HepG2 (cell line): ENCODE results near the gene DDX46. TPM values are rescaled to one million over a fixed set of nuclear protein-coding genes. Genes with fewer than 3 reads are reported as not detected.

ENCODE experiments used
- BRCA1 ChIP-seq: sonication (generic); formaldehyde crosslinking; IDR thresholded peaks from 2 replicates; pipeline ENCODE4 v1.4.0; 2020; ENCODE audit warnings: missing genetic modification reagents
- CEBPG ChIP-seq: IDR thresholded peaks from 2 replicates; pipeline ENCODE4 v1.6.1; 2016
- JUN ChIP-seq: sonication (generic); formaldehyde crosslinking; IDR thresholded peaks from 2 replicates; pipeline ENCODE4 v1.4.0; 2020; ENCODE audit warnings: mild to moderate bottlenecking, missing genetic modification reagents
- MZF1 ChIP-seq: sonication (generic); formaldehyde crosslinking; IDR thresholded peaks from 2 replicates; pipeline ENCODE4 v1.8.1; 2023; ENCODE audit warnings: mild to moderate bottlenecking, missing genetic modification reagents, borderline replicate concordance
- NR2C2 ChIP-seq: sonication (generic); formaldehyde crosslinking; IDR thresholded peaks from 2 replicates; pipeline ENCODE4 v1.4.0; 2020; ENCODE audit warnings: missing genetic modification reagents, mild to moderate bottlenecking, moderate library complexity, borderline replicate concordance
- POGZ ChIP-seq: sonication (generic); formaldehyde crosslinking; IDR thresholded peaks from 2 replicates; pipeline ENCODE4 v1.4.0; 2020; ENCODE audit warnings: mild to moderate bottlenecking, missing genetic modification reagents
- ZFP36 ChIP-seq: fragments of 150-350 bp; IDR thresholded peaks from 2 replicates; pipeline ENCODE4 v1.6.1; 2018; ENCODE audit warnings: borderline replicate concordance, low read length, low read depth; ENCODE audit not compliant: partially characterized antibody
- ZNF326 ChIP-seq: sonication (generic); formaldehyde crosslinking; IDR thresholded peaks from 2 replicates; pipeline ENCODE4 v1.4.0; 2020; ENCODE audit warnings: missing genetic modification reagents, borderline replicate concordance
- ZNF383 ChIP-seq: sonication (generic); formaldehyde crosslinking; IDR thresholded peaks from 2 replicates; pipeline ENCODE4 v1.4.0; 2020; ENCODE audit warnings: missing genetic modification reagents, mild to moderate bottlenecking, borderline replicate concordance
- ZNF550 ChIP-seq: sonication (generic); formaldehyde crosslinking; IDR thresholded peaks from 2 replicates; pipeline ENCODE4 v1.4.0; 2020; ENCODE audit warnings: mild to moderate bottlenecking, missing genetic modification reagents, borderline replicate concordance
- ZNF607 ChIP-seq: sonication (generic); formaldehyde crosslinking; IDR thresholded peaks from 2 replicates; pipeline ENCODE4 v1.5.1; 2020; ENCODE audit warnings: missing genetic modification reagents, mild to moderate bottlenecking, borderline replicate concordance
- ZNF83 ChIP-seq: sonication (generic); formaldehyde crosslinking; IDR thresholded peaks from 2 replicates; pipeline ENCODE4 v1.4.0; 2020; ENCODE audit warnings: missing genetic modification reagents, mild to moderate bottlenecking, borderline replicate concordance
- polyA plus RNA-seq, 8 experiments: library from polyadenylated mRNA; depleted of rRNA in 3 of 8; stranded (reverse) in 7 of 8; unstranded in 1 of 8; fragments of >200 nt; fragmentation: Illumina TruSeq in 4 of 8; extraction: Trizol in 4 of 8; gene quantifications; 2 replicates each; pipeline versions ENCODE4 v1.2.1 to v1.2.3, GENCODE V29; 2011 to 2016; ENCODE audit warnings: low read depth in 4 of 8, missing spikeins in 1 of 8, mixed read lengths in 1 of 8; ENCODE audit not compliant: insufficient read depth in 1 of 8
- total RNA-seq, 5 experiments: library from RNA; depleted of rRNA; stranded (reverse); fragments of >200 nt; fragmentation: Illumina TruSeq; extraction: Trizol; gene quantifications; 2 replicates each; pipeline ENCODE4 v1.2.3, GENCODE V29; 2016; ENCODE audit warnings: low read depth in 1 of 5
- TF ChIP-seq, protein P1 (sequence below), 2 experiments: sonication (generic) in 1 of 2; formaldehyde crosslinking in 1 of 2; IDR thresholded peaks; 2 replicates each; pipeline versions ENCODE4 v1.4.0 to v1.6.1; 2016 to 2020; ENCODE audit warnings: borderline replicate concordance in 1 of 2, low read depth in 1 of 2, mild to moderate bottlenecking in 1 of 2, missing genetic modification reagents in 1 of 2
- TF ChIP-seq, protein P2 (sequence below): sonication (generic); formaldehyde crosslinking; IDR thresholded peaks from 2 replicates; pipeline ENCODE4 v1.5.1; 2020; ENCODE audit warnings: missing genetic modification reagents, mild to moderate bottlenecking, borderline replicate concordance
- TF ChIP-seq, protein P3 (sequence below): IDR thresholded peaks from 2 replicates; pipeline ENCODE4 v1.6.1; 2016; ENCODE audit warnings: control low read depth
- TF ChIP-seq, protein P4 (sequence below): IDR thresholded peaks from 2 replicates; pipeline ENCODE4 v1.6.1; 2016; ENCODE audit warnings: missing compliant biosample characterization, missing genetic modification reagents, borderline replicate concordance
- TF ChIP-seq, protein P5 (sequence below): sonication (generic); formaldehyde crosslinking; IDR thresholded peaks from 2 replicates; pipeline ENCODE4 v1.5.1; 2020; ENCODE audit warnings: mild to moderate bottlenecking, moderate library complexity, missing genetic modification reagents

DDX46 gene
- total and polyA plus RNA-seq, 2 of the 13 experiments (the other 11 are each of a cell fraction or from before 2014, with no cell fraction given), result 27.3 to 59.3 TPM

GRCh38 chr5:134873987-134874830, 115.6 kb downstream of the DDX46 start, which contains the start of gene TXNDC15 (continued):
- TF ChIP-seq, protein P1, sequence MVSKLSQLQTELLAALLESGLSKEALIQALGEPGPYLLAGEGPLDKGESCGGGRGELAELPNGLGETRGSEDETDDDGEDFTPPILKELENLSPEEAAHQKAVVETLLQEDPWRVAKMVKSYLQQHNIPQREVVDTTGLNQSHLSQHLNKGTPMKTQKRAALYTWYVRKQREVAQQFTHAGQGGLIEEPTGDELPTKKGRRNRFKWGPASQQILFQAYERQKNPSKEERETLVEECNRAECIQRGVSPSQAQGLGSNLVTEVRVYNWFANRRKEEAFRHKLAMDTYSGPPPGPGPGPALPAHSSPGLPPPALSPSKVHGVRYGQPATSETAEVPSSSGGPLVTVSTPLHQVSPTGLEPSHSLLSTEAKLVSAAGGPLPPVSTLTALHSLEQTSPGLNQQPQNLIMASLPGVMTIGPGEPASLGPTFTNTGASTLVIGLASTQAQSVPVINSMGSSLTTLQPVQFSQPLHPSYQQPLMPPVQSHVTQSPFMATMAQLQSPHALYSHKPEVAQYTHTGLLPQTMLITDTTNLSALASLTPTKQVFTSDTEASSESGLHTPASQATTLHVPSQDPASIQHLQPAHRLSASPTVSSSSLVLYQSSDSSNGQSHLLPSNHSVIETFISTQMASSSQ (IDR thresholded peaks at IDR 0.05; ENCODE audit: low read depth), result no peak
- TF ChIP-seq, protein P1 (CRISPR knock-in tag; IDR thresholded peaks at IDR 0.05; ENCODE audit: borderline replicate concordance), result peak; percentile 77
- TF ChIP-seq ZNF326 (CRISPR knock-in tag), result no peak
- TF ChIP-seq, protein P2, sequence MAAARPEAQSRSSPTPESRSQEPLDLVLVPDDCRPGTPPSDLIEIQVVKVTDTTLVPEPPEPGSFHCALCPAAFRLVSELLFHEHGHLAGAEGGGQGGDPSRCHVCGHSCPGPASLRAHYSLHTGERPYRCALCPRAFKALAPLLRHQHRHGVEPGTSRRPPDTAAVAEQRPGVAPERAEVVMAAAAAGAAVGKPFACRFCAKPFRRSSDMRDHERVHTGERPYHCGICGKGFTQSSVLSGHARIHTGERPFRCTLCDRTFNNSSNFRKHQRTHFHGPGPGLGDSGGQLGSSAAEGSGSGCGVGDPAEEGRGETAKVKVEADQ (CRISPR knock-in tag), result peak; percentile 94
- TF ChIP-seq ZNF83 (CRISPR knock-in tag), result peak; percentile 86; the same call in 1 of the 2 replicates
- no peak for TF ChIP-seq ZNF550 (CRISPR knock-in tag)
- TF ChIP-seq, protein P3, sequence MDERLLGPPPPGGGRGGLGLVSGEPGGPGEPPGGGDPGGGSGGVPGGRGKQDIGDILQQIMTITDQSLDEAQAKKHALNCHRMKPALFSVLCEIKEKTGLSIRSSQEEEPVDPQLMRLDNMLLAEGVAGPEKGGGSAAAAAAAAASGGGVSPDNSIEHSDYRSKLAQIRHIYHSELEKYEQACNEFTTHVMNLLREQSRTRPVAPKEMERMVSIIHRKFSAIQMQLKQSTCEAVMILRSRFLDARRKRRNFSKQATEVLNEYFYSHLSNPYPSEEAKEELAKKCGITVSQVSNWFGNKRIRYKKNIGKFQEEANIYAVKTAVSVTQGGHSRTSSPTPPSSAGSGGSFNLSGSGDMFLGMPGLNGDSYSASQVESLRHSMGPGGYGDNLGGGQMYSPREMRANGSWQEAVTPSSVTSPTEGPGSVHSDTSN (CRISPR knock-in tag), result no peak
- peak; percentile 16; the same call in 1 of the 2 replicates for TF ChIP-seq CEBPG
- TF ChIP-seq ZNF607 (CRISPR knock-in tag), result peak; percentile 65; the same call in 1 of the 2 replicates
- peak; percentile 26; the same call in 1 of the 2 replicates for TF ChIP-seq JUN (CRISPR knock-in tag)
- TF ChIP-seq ZNF383, result peak; percentile 33; the same call in 1 of the 2 replicates
- no peak for TF ChIP-seq ZFP36
- TF ChIP-seq, protein P4, sequence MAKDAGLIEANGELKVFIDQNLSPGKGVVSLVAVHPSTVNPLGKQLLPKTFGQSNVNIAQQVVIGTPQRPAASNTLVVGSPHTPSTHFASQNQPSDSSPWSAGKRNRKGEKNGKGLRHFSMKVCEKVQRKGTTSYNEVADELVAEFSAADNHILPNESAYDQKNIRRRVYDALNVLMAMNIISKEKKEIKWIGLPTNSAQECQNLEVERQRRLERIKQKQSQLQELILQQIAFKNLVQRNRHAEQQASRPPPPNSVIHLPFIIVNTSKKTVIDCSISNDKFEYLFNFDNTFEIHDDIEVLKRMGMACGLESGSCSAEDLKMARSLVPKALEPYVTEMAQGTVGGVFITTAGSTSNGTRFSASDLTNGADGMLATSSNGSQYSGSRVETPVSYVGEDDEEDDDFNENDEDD (CRISPR knock-in tag), result peak; percentile 66; the same call in 1 of the 2 replicates
- peak; percentile 88; the same call in 1 of the 2 replicates for TF ChIP-seq POGZ
- TF ChIP-seq, protein P5, sequence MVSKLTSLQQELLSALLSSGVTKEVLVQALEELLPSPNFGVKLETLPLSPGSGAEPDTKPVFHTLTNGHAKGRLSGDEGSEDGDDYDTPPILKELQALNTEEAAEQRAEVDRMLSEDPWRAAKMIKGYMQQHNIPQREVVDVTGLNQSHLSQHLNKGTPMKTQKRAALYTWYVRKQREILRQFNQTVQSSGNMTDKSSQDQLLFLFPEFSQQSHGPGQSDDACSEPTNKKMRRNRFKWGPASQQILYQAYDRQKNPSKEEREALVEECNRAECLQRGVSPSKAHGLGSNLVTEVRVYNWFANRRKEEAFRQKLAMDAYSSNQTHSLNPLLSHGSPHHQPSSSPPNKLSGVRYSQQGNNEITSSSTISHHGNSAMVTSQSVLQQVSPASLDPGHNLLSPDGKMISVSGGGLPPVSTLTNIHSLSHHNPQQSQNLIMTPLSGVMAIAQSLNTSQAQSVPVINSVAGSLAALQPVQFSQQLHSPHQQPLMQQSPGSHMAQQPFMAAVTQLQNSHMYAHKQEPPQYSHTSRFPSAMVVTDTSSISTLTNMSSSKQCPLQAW, result peak; percentile 30; the same call in 1 of the 2 replicates
- peak; percentile 87; the same call in 1 of the 2 replicates for TF ChIP-seq BRCA1
- peak; percentile 87 for TF ChIP-seq NR2C2
- no peak; the same call in 1 of the 2 replicates for TF ChIP-seq MZF1 (CRISPR knock-in tag)
